DOHH2 (cell line): ENCODE results near the gene TMPRSS9.

ENCODE experiments used
- H3F3A ChIP-seq: fragments of 200-600 bp; sonication (generic), shearing (Covaris generic); 2 replicates; pipeline ENCODE4 v1.6.0; 2016; ENCODE audit warnings: antibody characterized with exemption, mild to moderate bottlenecking; ENCODE audit not compliant: control insufficient read depth, insufficient read depth
- H3K27ac ChIP-seq: fragments of 200-600 bp; sonication (generic); 2 replicates; pipeline ENCODE4 v1.5.1; 2014; ENCODE audit warnings: low read depth, mild to moderate bottlenecking, low read length, moderate library complexity
- H3K27me3 ChIP-seq: fragments of 200-600 bp; sonication (generic); 2 replicates; pipeline ENCODE4 v1.6.1; 2014; ENCODE audit warnings: mild to moderate bottlenecking, low read length, mixed read lengths; ENCODE audit not compliant: control insufficient read depth
- H3K36me3 ChIP-seq: fragments of 200-600 bp; sonication (generic); 2 replicates; pipeline ENCODE4 v1.6.1; 2014; ENCODE audit warnings: mild to moderate bottlenecking, low read length, moderate library complexity, mixed read lengths; ENCODE audit not compliant: control insufficient read depth
- H3K4me1 ChIP-seq: fragments of 200-600 bp; sonication (generic); 2 replicates; pipeline ENCODE4 v1.6.1; 2014; ENCODE audit warnings: mild to moderate bottlenecking, low read length, mixed read lengths; ENCODE audit not compliant: control insufficient read depth
- H3K4me2 ChIP-seq: fragments of 200-600 bp; sonication (generic); 2 replicates; pipeline ENCODE4 v1.6.0; 2014; ENCODE audit warnings: mild to moderate bottlenecking, low read length, moderate library complexity
- H3K4me3 ChIP-seq: fragments of 200-600 bp; sonication (generic); 2 replicates; pipeline ENCODE4 v1.5.1; 2014; ENCODE audit warnings: mild to moderate bottlenecking, low read length, mixed read lengths
- H3K79me2 ChIP-seq: fragments of 200-600 bp; sonication (generic); 2 replicates; pipeline ENCODE4 v1.6.1; 2014; ENCODE audit warnings: mild to moderate bottlenecking, low read length, mixed read lengths; ENCODE audit not compliant: control insufficient read depth
- H3K9me2 ChIP-seq: fragments of 200-600 bp; sonication (generic); replicated peaks from 2 replicates; pipeline ENCODE4 v1.6.1; 2014; ENCODE audit warnings: mild to moderate bottlenecking, low read length, mixed read lengths; ENCODE audit not compliant: control insufficient read depth
- H3K9me3 ChIP-seq: fragments of 200-600 bp; sonication (generic); 2 replicates; pipeline ENCODE4 v1.6.1; 2014; ENCODE audit warnings: antibody characterized with exemption, low read length, mixed read lengths; ENCODE audit not compliant: control insufficient read depth, insufficient read depth
- H4K20me1 ChIP-seq: fragments of 200-600 bp; sonication (generic); 2 replicates; pipeline ENCODE4 v1.6.0; 2014; ENCODE audit warnings: low read depth, mild to moderate bottlenecking, antibody characterized with exemption, low read length, moderate library complexity; ENCODE audit not compliant: control insufficient read depth, insufficient read depth
- CTCF ChIP-seq: fragments of 200-600 bp; sonication (generic); IDR thresholded peaks from one replicate; pipeline ENCODE4 v1.5.1; 2014; ENCODE audit warnings: antibody characterized with exemption, mild to moderate bottlenecking, low read depth, low read length; ENCODE audit not compliant: poor library complexity, severe bottlenecking
- EZH2phosphoT487 ChIP-seq: fragments of 200-600 bp; sonication (generic); IDR thresholded peaks from 2 replicates; pipeline ENCODE4 v1.6.1; 2017; ENCODE audit warnings: borderline replicate concordance, mild to moderate bottlenecking, antibody characterized with exemption, low read length, moderate library complexity, mixed read lengths

TMPRSS9 gene

DNA sequence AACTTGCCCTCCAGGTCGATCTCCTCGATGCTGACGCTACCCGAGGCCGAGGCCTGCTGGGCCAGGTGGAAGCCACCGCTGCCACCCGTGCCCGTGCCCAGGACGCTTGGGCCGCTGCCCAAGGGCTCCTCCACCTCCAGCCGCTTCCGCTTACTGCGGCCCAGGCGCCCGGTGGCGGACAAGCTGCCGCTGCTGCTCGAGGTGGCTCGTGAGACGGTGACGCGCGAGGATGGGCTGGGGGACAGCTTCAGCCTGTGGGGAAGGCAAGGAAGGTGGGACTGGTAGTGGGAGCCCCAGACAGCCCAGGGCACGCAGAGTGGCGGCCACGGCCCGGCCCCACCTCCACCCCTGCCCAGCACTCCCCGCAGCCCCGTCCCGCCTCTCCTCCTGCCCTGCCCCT, 73.8 kb downstream of the TMPRSS9 start:
- Histone ChIP-seq H3K27me3 (no peaks in the 10 kb centered on the region), H3K4me1 (no peaks in the 10 kb centered on the region), H3K4me2 (no peak overlapping the region), H3K9me2 (no peaks in the 10 kb centered on the region), H4K20me1 (no peaks in the 10 kb centered on the region), H3K4me3 (no peak overlapping the region), H3K9me3 (no peaks in the 10 kb centered on the region), H3K79me2 (peaks cover 6% of the 10 kb centered on the region), H3K36me3 (peaks cover 71% of the 10 kb centered on the region), H3K27ac (no peak overlapping the region), H3F3A (no peaks in the 10 kb centered on the region; the same call in 1 of the 2 replicates)
- TF ChIP-seq CTCF (no peak), EZH2phosphoT487 (no peak)

- Histone ChIP-seq H3K79me2 (peaks cover 9% of the 10 kb centered on the region), H3F3A (no peaks in the 10 kb centered on the region; the same call in 1 of the 2 replicates), H3K9me2 (no peaks in the 10 kb centered on the region), H3K9me3 (no peaks in the 10 kb centered on the region), H3K27ac (no peak overlapping the region), H3K27me3 (no peaks in the 10 kb centered on the region), H3K4me1 (no peaks in the 10 kb centered on the region), H3K36me3 (peaks cover 74% of the 10 kb centered on the region), H4K20me1 (no peaks in the 10 kb centered on the region), H3K4me3 (no peak overlapping the region), H3K4me2 (no peak overlapping the region)
- TF ChIP-seq EZH2phosphoT487: no peak
- no peak for TF ChIP-seq CTCF
Observed at GRCh38 chr19:2434267-2434666, 74.2 kb downstream of the TMPRSS9 start.

GRCh38 chr19:2434721-2435265, 74.7 kb downstream of the TMPRSS9 start:
- Histone ChIP-seq H3K27ac (no peak overlapping the region), H3K4me2 (no peak overlapping the region), H3K36me3 (peaks cover 72% of the 10 kb centered on the region), H3K4me3 (no peak overlapping the region), H3F3A (no peaks in the 10 kb centered on the region; the same call in 1 of the 2 replicates), H3K4me1 (no peaks in the 10 kb centered on the region), H3K9me3 (no peaks in the 10 kb centered on the region), H3K27me3 (no peaks in the 10 kb centered on the region), H3K9me2 (no peaks in the 10 kb centered on the region), H4K20me1 (no peaks in the 10 kb centered on the region), H3K79me2 (peaks cover 11% of the 10 kb centered on the region)
- TF ChIP-seq EZH2phosphoT487 (no peak), CTCF (no peak)

DNA sequence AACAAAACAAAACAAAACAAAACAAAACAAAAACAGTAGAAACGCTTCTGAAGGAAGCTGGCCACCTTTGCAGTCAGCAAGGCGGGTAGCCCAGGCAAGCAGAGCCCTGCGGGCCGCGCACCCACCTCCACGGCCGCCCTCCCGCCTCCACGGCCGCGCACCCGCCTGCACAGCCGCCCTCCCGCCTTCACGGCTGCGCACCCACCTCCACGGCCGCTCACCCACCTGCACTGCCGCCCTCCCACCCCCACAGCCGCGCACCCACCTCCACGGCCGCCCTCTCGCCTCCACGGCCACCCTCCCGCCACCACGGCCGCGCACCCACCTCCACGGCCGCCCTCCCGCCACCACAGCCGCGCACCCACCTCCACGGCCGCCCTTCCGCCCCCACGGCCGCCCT, 76.3 kb downstream of the TMPRSS9 start:
- H3K9me2 ChIP-seq: no peaks in the 10 kb centered on the region
- no peaks in the 10 kb centered on the region for H3K4me1 ChIP-seq
- H3K9me3 ChIP-seq: no peaks in the 10 kb centered on the region
- no peak overlapping the region for H3K4me3 ChIP-seq
- TF ChIP-seq EZH2phosphoT487 (no peak), CTCF (no peak)
- no peak overlapping the region for H3K4me2 ChIP-seq
- H4K20me1 ChIP-seq: no peaks in the 10 kb centered on the region
- no peaks in the 10 kb centered on the region for H3K27me3 ChIP-seq
- no peak overlapping the region for H3K27ac ChIP-seq
- peaks cover 22% of the 10 kb centered on the region for H3K79me2 ChIP-seq
- no peaks in the 10 kb centered on the region; the same call in 1 of the 2 replicates for H3F3A ChIP-seq
- H3K36me3 ChIP-seq: peaks cover 68% of the 10 kb centered on the region
